ENCODE data around the gene TGFA. TPM values are rescaled to one million over a fixed set of nuclear protein-coding genes. Genes with fewer than 3 reads are reported as not detected.

TGFA gene
- total RNA-seq, 1 experiment from 2014 or later: 1.7 TPM

DNA sequence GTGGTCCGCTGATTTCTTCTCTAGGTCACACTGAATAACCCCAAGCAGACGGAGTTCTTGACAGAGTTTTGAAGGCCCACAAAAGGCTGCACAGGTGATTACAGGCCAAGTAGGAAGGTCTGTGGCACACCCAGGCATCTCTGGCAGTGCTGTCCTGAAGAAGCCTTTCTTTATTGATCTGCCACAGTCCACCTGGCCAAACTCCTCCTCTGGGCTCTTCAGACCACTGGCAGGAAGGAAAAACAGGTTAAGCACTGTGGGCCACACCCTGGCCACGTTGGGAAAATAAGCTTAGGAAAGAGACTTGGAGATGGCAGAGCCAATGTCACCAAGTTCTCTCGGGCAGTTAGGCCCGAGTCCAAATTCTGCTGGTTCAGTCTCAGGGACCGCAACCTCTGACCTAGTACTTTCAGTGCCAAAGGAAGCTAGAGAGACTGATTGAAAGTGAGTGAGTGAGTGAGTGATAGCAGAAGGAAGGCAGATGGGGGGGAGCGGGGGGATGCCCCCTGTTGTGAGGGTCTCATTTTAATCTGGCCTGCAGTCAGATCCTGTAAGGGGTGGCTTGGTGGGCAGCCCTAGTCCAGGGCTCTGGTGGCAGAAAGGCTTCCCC lies 102.9 kb downstream of the TGFA start:
- H3K36me3 ChIP-seq (ENCODE audit: control insufficient read depth, insufficient read depth, low read length): no peaks in the 10 kb centered on the region
- ATAC-seq (no peak), DNase-seq (ENCODE audit: low read depth, low spot score) (no peak)
- in situ Hi-C loops (cut with HindIII; ENCODE audit: low pct_unique_long_range_greater_than_20kb, low sequenced_read_pairs): no loop called here
- H3K4me1 ChIP-seq (ENCODE audit: control insufficient read depth, insufficient read depth, low read length): no peaks in the 10 kb centered on the region
- POLR2A ChIA-PET: interaction anchor here (0.7 kb wide), 1 partner anchor 380 kb away, joined by 7 read pairs; no protein-coding TSS in a partner anchor
- H3K9me3 ChIP-seq (ENCODE audit: control insufficient read depth, insufficient read depth, low read depth, low read length): no peaks in the 10 kb centered on the region
- BruUV-seq (replicated peaks): no TSS peak
- TF ChIP-seq, protein P1, sequence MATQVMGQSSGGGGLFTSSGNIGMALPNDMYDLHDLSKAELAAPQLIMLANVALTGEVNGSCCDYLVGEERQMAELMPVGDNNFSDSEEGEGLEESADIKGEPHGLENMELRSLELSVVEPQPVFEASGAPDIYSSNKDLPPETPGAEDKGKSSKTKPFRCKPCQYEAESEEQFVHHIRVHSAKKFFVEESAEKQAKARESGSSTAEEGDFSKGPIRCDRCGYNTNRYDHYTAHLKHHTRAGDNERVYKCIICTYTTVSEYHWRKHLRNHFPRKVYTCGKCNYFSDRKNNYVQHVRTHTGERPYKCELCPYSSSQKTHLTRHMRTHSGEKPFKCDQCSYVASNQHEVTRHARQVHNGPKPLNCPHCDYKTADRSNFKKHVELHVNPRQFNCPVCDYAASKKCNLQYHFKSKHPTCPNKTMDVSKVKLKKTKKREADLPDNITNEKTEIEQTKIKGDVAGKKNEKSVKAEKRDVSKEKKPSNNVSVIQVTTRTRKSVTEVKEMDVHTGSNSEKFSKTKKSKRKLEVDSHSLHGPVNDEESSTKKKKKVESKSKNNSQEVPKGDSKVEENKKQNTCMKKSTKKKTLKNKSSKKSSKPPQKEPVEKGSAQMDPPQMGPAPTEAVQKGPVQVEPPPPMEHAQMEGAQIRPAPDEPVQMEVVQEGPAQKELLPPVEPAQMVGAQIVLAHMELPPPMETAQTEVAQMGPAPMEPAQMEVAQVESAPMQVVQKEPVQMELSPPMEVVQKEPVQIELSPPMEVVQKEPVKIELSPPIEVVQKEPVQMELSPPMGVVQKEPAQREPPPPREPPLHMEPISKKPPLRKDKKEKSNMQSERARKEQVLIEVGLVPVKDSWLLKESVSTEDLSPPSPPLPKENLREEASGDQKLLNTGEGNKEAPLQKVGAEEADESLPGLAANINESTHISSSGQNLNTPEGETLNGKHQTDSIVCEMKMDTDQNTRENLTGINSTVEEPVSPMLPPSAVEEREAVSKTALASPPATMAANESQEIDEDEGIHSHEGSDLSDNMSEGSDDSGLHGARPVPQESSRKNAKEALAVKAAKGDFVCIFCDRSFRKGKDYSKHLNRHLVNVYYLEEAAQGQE (IDR thresholded peaks at IDR 0.05; ENCODE audit: insufficient read depth in 1 of 2, low read depth in 2 of 2, low read length in 1 of 2): no peak
- no peak for TF ChIP-seq TCF7L2 (IDR thresholded peaks at IDR 0.05; ENCODE audit: low read depth, low read length)
- TF ChIP-seq SIN3A (IDR thresholded peaks at IDR 0.05; ENCODE audit: borderline replicate concordance, insufficient read depth, low read depth, low read length): no peak
- no peak for TF ChIP-seq POLR2AphosphoS5 (IDR thresholded peaks at IDR 0.05; ENCODE audit: low read depth, low read length)
- TF ChIP-seq, protein P2, sequence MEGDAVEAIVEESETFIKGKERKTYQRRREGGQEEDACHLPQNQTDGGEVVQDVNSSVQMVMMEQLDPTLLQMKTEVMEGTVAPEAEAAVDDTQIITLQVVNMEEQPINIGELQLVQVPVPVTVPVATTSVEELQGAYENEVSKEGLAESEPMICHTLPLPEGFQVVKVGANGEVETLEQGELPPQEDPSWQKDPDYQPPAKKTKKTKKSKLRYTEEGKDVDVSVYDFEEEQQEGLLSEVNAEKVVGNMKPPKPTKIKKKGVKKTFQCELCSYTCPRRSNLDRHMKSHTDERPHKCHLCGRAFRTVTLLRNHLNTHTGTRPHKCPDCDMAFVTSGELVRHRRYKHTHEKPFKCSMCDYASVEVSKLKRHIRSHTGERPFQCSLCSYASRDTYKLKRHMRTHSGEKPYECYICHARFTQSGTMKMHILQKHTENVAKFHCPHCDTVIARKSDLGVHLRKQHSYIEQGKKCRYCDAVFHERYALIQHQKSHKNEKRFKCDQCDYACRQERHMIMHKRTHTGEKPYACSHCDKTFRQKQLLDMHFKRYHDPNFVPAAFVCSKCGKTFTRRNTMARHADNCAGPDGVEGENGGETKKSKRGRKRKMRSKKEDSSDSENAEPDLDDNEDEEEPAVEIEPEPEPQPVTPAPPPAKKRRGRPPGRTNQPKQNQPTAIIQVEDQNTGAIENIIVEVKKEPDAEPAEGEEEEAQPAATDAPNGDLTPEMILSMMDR (IDR thresholded peaks at IDR 0.05): no peak
- no peak overlapping the region for H3K4me3 ChIP-seq (ENCODE audit: low read depth in 2 of 2, low read length in 2 of 2)
- intact Hi-C loops (cut with micrococcal nuclease; ENCODE audit: unreplicated experiment): no loop called here
- CTCF ChIA-PET: no interaction called here
- no peak overlapping the region for H3K27ac ChIP-seq (ENCODE audit: low read length)
- H3K27me3 ChIP-seq (ENCODE audit: control insufficient read depth, insufficient read depth, low read length): peaks cover 8% of the 10 kb centered on the region

DNA sequence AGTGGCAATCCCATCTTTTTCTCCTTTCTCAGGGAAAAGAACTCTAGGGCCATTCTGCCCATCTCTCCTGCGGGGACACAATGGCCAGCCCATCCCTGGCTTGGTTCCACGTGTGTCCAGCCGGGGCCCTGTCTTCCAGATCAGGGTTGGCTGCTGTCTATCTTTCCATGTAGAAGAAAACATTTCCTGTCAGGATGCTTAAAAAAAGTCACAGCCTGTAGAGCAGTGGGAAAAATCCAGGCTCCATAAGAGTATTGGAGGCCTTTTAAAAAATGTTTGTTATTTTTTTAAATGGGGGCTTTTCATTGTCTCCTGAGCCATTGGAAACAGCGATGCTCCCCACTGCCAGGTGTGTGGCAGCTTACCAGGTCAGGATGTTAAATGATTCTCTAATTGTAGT lies 105.6 kb downstream of the TGFA start:
- no peaks in the 10 kb centered on the region for H3K36me3 ChIP-seq (ENCODE audit: control insufficient read depth, insufficient read depth, low read length)
- ChIA-PET POLR2A (no interaction called here), CTCF (no interaction called here)
- no peaks in the 10 kb centered on the region for H3K9me3 ChIP-seq (ENCODE audit: control insufficient read depth, insufficient read depth, low read depth, low read length)
- ATAC-seq (no peak), DNase-seq (ENCODE audit: low read depth, low spot score) (no peak)
- H3K27me3 ChIP-seq (ENCODE audit: control insufficient read depth, insufficient read depth, low read length): peaks cover 8% of the 10 kb centered on the region
- intact Hi-C loops (cut with micrococcal nuclease; ENCODE audit: unreplicated experiment): no loop called here
- BruUV-seq (replicated peaks): no TSS peak
- H3K4me1 ChIP-seq (ENCODE audit: control insufficient read depth, insufficient read depth, low read length): no peaks in the 10 kb centered on the region
- in situ Hi-C loops (cut with HindIII; ENCODE audit: low pct_unique_long_range_greater_than_20kb, low sequenced_read_pairs): no loop called here
- no peak overlapping the region for H3K27ac ChIP-seq (ENCODE audit: low read length)
- TF ChIP-seq, protein P1 (IDR thresholded peaks at IDR 0.05; ENCODE audit: insufficient read depth in 1 of 2, low read depth in 2 of 2, low read length in 1 of 2): no peak
- no peak for TF ChIP-seq POLR2AphosphoS5 (IDR thresholded peaks at IDR 0.05; ENCODE audit: low read depth, low read length)
- no peak for TF ChIP-seq TCF7L2 (IDR thresholded peaks at IDR 0.05; ENCODE audit: low read depth, low read length)
- TF ChIP-seq, protein P2 (IDR thresholded peaks at IDR 0.05): no peak
- TF ChIP-seq SIN3A (IDR thresholded peaks at IDR 0.05; ENCODE audit: borderline replicate concordance, insufficient read depth, low read depth, low read length): no peak
- H3K4me3 ChIP-seq (ENCODE audit: low read depth in 2 of 2, low read length in 2 of 2): no peak overlapping the region
